ELF-1 (cell line): ENCODE measurements around the gene NFE2.

Source experiments
- DNase-seq: peaks from one replicate; pipeline ENCODE4 v3.0.0-alpha.2; 2016; ENCODE audit warnings: low read depth, low spot score

The NFE2 gene

GRCh38 chr12:54253240-54253639, 47.6 kb downstream of the NFE2 start:
- no peak for DNase-seq

DNA sequence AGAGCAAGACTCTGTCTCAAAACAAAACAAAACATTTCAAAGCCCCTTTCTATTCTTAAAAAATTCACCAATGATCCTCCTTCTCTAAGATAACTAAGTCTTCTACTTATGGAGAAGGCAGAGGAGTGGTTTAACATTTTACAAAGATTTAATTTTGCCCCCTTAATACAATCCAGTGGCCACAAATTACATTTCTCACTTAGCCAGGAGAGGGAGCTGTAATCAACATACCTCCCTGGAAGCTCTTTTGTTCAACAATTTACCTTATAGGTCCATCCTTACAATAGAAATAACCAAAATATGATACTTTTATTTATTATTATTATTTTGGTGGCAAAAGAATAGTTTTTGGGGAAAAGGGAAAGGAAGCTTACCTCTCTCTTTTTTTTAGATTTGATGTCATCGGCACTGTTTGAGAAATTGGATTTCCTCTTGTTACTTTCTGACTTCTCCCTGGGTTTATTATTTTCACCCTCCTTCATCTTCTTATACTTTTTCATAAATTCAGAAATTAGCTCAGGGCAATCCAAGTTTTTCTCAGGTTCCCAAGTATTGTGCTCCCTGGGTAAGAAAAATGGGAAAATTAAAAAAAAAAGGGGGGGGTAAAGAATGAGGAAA, 49.0 kb downstream of the NFE2 start:
- no peak for DNase-seq

DNA sequence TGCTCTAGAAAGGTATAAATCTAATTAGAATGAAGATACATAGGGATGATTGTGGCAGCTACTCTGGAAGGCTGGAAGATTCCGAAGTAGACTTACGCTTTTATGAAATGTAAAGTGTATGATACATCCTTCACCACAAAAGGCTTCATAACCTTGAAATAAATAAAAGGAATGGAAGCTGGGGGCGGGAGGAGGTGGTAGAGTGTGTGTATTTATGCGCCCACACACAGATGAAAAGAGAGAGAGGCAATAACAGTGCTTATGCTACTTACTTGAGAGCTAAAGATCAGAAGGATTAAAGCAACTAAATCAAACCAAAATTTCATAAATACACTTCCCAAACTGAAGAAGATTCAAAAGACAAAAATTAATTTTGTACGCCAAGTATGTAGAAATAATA, 51.3 kb downstream of the NFE2 start:
- DNase-seq, result no peak

GRCh38 chr12:54246011-54246641, 54.7 kb downstream of the NFE2 start:
- DNase-seq, result no peak
